Measurements from ENCODE around the gene TET2.

- TF ChIP-seq CTCF (IDR thresholded peaks at IDR 0.05), result no peak
- TF ChIP-seq EP300 (IDR thresholded peaks at IDR 0.05), result no peak
Measured at GRCh38 chr4:105162123-105162796, 15.6 kb downstream of the TET2 start.
